HG03045 (cell line): ENCODE data around the gene AP1AR.
"Not testable (repeated sequence)": the region's sequence is repeated elsewhere in the genome, so short reads cannot be mapped to it uniquely, and the experiment has no call there.

Source experiments
- ATAC-seq: cut with Tn5 transposase; IDR thresholded peaks from one replicate; pipeline ENCODE4 v1.9.1; 2021; ENCODE audit warnings: mild to moderate bottlenecking, moderate library complexity; ENCODE audit not compliant: unreplicated experiment

AP1AR gene

DNA sequence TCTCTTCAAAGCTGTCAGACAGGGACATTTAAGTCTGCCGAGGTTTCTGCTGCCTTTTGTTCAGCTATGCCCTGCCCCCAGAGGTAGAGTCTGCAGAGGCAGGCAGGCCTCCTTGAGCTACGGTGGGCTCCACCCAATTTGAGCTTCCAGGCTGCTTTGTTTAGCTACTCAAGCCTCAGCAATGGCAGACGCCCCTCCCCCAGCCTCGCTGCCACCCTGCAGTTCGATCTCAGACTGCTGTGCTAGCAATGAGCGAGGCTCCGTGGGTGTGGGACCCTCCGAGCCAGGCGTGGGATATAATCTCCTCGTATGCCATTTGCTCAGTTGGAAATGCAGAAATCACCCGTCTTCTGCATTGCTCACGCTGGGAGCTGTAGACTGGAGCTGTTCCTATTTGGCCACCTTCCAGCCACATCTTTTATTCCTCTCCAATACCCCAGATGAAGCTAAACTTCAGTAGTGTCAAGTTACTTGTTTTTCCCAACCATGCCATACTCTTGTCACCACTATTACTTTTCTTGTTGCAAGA is 77.7 kb downstream of the AP1AR start:
- not testable (repeated sequence) for ATAC-seq

DNA sequence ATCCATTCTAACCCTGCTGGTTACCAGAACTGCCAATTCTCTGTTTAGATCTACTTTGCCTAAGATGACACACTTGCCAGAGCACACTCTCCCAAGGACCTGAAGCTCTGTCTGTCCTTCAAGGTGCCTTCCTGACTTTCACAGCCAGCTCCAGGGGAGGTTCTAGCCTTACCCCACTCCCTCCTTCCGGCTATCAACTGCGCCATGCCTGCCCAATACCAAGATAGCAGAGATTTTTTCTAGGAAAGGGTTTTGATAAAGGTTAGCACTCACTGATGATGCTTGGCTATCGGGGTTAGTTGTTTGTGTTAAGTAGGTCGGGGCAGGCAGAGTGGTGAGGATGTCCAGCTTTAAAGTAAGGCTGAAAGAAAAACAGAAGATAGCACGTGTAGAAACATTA is 79.9 kb downstream of the AP1AR start:
- ATAC-seq: no peak

DNA sequence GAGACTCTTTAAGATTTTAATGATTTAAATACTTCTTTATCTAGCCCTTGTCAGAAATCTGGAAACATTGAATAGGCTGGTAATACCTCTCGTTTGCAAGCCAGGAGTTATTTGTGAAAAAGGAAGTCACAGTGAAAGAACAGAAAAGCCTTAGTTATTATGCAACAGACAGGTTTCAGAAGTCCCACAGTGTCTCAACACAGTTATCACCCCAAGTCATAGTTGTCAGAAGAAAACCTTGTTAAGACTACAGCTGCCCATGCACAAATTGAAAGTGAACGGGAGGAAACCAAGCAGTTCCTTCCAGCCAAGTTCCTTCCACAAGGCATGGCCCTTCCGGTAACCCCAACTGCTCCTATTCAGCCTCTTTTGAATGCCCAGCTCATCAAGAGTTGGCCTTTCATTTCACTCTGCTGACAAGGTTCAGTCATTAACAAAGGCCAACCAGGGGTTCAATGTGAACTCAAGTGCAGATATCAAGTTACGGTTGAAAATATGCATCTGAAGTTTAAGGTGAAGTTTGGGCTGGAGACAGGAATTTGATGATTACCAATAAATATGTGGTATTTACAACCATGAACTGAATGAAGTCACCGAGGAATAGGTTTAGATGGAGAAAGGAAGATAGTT is 81.1 kb downstream of the AP1AR start:
- peak; percentile 98 for ATAC-seq

DNA sequence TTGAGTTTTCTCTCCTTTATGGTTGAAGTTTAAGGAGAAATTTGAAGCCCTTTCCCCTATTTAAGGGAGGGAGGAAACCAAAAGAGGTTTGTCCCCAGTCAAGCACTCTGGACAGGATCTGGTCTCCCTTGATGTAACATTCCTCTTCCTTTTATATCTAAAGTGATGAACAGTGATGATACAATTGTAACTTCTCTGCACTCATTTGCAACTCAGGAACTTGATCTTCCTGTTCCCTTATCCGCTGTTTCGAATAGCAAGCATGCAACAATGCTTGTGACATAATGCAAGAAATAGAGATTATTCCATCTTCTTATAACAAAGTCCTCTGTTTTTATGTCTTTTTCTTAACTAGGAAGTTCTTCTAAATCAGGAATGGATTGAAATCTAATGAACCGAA is 83.9 kb downstream of the AP1AR start:
- no peak for ATAC-seq

DNA sequence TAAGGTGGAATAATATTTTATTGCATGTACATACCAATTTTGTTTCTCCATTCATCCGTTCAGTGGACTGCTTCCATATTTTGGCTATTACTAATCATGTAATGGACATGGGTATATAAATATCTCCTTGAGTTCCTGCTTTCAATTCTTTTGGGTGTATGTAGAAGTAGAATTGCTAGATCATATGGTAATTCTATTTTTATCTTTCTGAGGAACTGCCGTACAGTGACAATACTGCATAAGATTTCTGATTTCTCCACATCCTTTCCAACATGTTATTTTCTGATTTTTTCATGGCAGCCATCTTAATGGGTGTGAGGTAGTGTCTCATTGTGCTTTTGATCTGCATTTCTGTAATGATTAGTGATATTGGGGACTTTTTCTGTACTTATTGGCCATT is 84.8 kb downstream of the AP1AR start:
- no peak for ATAC-seq

DNA sequence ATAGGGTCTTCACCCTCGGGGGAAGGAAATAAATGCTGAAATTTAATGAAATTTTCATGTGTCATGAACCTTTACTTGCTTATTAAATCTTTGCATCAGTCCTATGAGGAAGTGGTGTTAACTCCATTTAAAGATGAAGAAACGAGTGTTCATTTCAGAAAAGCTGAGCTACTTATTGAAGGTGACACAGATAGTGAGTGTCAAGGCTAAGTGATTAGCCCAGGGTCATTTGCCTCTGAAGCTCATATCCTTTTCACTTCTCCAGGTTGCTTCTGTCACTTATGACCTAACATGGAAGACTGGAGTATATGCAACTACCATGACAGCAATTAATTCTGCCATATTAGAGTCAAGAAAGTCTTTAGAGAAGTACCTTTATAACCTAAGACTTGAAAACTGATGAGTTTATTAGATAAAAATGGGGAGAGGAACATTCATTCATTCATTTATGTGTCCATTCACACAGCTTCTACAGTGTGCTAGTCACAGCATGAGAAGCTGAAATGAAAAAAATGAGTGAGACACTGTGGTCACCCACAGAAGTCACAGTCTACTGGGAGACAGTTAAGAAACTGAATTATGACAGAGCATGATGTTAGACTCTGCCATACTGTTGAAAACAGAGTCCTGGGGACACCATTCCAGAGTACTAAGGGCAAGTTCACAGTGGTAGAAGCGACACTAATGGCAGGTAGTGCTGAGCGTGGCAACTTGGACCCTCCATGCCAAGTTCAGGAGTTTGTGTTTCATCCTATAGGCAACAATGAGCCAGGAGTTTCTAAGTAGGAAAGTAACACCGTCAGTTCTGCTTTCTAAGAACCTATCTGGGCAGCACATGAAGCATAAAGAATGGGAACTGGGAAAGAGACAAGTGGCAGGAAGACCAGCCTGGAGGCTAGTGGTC is 86.9 kb downstream of the AP1AR start:
- ATAC-seq: peak; percentile 99
